G401 (cell line): ENCODE measurements around the gene ADIRF. TPM values are rescaled to one million over a fixed set of nuclear protein-coding genes. Genes with fewer than 3 reads are reported as not detected.
"Not testable (repeated sequence)": the region's sequence is repeated elsewhere in the genome, so short reads cannot be mapped to it uniquely, and the experiment has no call there.

ENCODE experiments used
- DNase-seq: peaks from one replicate; pipeline ENCODE4 v3.0.0-alpha.2; 2015; ENCODE audit warnings: low spot score
- in situ Hi-C: cut with HindIII; loops from 2 replicates; pipeline ENCODE4 v1.10.0; 2016; ENCODE audit warnings: low sequenced_read_pairs, mixed read lengths
- total RNA-seq: library from RNA; depleted of rRNA; stranded (reverse); fragments of >200 nt; shearing (Covaris generic); gene quantifications from 2 replicates; pipeline ENCODE4 v1.2.3, GENCODE V29; 2014

ADIRF gene
- total RNA-seq, 1 experiment from 2014 or later, result not detected

DNA sequence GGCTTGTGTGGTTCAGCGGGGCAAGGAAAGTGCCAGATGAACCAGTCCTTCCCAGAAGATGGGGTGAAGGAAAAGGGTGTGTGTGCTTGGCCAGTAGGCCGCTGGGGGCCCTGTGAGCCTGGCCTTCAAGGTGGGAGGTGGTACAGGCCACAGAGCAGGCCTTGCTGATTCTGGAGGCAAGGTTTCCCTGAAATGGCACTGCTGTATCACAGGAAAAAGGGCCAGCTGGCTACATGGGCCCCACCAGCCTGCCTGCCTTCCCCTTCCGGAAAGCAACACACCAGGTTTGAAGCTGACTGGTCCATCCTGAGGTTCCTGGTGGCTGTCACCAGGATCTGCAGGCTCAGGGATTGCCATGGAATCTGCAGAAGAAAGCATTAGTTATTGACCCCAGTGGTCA lies 23.4 kb upstream of the ADIRF start:
- in situ Hi-C loops, result no loop called here
- no peak for DNase-seq

DNA sequence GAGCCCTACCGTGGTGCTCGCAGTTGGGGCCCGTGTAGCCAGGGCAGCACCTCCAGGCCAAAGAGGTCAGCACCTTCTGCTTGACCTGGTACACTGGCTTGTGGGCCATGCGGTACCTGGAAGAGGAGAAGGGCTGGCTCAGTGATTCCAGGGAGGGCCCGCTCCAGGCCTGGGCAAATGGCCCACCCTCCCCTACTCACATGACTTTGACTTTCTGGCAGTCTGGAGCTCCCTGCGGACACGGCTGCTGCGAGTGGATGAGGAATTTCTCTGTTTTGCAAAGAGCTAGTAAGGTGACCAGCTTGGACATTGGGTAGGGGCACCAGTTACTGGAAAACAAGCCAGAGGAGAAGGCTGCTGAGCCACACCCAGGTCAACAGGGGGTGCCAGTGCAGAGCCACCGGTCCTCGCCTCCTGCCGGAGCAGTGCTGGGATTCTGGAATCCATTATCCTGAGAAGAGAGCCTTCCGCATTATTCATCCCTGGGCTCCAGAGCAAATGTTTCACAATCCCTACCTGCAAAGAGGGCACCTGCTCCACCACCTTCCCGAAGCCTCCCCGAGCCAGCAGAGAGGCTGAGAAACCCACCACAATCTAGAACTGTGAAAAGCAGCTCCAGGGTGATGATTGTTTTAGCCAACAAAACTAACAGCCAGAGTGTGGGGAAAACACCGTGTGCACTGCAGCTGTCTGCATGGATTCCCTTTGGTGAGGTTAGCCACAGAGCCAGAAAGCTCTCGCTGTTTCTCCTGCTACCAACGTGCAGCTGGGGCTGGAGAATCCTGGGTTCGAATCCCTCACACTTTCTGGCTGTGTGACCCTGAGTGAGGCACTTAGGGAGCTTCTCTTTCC lies 22.7 kb upstream of the ADIRF start:
- no peak for DNase-seq
- in situ Hi-C loops, result no loop called here

DNA sequence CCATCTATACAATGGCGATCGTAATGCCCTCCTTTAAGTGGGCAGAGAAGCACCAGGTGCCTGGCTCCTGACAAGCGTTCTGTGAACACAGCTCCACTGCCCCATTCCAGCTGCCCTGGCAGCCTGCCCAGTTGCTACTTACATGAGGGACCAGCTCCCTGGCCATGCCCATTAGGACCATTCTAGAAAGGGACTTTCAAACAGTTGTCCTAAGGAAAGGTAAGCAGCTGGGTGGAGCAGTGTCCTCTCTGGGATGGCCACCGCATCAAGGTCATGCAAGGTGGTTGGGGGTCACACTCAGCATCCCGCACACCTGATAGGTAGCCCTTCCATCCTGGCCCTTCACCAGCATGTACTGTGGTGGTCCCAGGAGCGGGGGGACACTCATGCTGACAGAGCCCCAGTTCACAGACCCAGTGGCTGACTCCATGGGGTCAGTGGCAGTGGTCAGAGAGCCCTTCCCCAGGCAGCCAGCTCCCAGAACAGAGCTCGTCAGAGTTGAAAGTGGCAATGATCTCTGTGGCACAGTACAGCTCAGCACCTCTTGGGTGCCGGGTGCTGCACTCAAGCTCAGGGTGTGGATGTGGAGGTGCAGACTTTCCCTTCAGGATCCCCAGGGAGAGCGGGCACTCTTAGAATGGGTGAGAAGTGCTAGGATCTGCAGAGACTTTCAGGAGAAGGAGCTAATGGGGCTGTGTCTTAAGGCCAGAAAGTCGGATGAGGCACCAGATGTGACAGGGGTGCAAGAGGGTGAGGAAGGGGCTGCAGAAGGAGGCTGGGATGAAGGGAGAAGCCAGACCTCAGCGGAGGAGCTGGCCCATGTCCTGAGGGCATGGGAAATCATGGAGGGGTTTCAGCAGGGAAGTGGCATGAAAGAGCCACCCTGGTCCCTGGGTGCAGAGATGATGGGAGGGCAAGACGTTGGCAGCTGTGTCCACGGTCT lies 21.8 kb upstream of the ADIRF start:
- no peak for DNase-seq
- in situ Hi-C loops, result no loop called here

DNA sequence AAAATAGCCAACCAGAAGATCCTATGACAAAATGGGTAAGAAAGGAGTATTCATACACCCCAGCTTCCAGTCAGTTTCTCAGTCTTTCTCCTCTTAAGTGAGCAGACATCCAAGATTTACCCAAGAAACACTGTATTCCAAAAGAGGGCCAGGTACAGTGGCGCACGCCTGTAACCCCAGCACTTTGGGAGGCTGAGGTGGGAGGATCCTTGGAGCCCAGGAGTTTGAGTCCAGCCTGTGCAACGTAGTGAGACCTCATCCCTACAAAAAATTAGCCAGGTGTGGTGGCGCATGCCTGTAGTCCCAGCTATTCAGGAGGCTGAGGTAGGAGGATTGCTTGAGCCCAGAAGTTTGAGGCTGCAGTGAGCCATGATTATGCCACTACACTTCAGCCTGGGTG lies 20.5 kb upstream of the ADIRF start:
- in situ Hi-C loops, DNase-seq: not testable (repeated sequence)

DNA sequence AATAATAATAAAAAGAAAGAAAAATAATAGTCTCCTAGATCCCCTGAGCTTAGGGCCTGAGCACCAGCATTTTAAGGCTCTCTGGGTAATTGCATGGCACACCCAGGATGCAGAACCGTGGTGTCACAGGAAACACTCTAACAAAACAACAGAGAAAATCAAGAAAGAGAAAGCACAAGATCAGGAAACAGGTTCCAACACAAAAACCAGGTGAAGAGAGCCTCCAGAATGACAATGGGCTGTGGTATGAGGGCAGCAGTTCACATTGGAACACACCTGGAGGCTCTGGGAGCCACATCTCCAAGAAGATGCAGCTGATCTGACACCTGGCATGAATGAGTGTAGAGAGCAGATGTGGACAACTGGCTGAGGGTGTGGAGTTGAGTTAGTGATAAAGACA lies 17.9 kb upstream of the ADIRF start:
- in situ Hi-C loops, result no loop called here
- no peak for DNase-seq

DNA sequence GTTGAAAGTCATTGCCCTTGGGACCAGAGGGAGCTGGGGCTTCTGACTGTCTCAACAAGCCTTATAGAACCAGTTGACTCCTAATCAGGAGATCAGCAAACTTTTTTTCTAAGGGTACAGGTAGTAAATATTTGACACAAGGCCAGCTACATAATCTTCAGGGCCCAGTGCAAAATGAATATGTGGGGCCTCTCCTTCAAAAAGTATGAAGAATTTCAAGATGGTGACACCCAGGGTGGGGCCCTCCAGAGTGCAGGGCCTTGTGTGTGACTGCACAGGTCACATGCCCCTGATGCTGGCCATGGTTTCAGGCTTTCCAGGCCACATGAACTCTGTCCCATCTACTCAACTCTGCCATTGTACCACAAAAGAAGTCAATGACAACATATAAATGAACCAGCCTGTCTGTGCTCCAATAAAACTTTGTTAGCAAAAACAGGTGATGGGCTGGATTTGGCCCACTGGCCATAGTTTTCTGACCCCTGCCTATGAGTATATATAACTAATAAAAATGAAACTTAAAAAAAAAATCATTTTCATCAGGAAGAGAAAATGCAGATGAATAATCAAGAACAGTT lies 17.0 kb upstream of the ADIRF start:
- no peak for DNase-seq
- in situ Hi-C loops, result no loop called here

DNA sequence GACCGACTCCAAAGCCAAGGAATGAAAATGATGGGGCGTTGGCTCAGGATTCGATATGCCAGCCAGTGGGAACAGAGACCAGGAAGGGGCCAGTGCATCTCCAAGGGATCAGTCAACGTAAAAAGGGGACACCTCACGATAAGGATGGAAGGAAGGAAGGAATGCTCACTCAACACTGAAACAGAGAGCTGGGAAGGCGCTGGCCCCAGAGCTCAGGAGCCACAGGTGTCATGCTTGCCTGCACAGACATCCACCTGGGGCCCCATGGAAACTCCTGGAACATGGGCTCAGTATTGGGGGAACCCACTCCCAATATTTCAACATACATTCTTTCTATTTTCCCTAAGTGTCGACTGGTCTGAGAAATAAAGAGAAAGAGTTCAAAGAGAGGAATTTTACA lies 16.2 kb upstream of the ADIRF start:
- in situ Hi-C loops, result no loop called here
- no peak for DNase-seq

DNA sequence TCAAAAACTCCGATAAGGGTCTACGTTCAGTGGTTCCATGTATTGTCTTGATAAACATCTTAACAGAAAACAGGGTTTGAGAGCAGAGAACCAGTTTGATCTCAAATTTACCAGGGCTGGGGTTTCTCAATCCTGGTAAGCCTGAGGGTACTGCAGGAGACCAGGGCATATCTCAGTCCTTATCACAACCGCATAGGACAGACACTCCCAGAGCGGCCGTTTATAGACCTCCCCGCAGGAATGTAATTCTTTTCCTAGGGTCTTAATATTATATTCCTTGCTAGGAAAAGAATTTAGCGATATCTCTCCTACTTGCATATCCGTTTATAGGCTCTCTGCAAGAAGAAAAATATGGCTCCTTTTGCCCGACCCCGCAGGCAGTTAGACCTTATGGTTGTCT lies 15.6 kb upstream of the ADIRF start:
- in situ Hi-C loops, DNase-seq: not testable (repeated sequence)

DNA sequence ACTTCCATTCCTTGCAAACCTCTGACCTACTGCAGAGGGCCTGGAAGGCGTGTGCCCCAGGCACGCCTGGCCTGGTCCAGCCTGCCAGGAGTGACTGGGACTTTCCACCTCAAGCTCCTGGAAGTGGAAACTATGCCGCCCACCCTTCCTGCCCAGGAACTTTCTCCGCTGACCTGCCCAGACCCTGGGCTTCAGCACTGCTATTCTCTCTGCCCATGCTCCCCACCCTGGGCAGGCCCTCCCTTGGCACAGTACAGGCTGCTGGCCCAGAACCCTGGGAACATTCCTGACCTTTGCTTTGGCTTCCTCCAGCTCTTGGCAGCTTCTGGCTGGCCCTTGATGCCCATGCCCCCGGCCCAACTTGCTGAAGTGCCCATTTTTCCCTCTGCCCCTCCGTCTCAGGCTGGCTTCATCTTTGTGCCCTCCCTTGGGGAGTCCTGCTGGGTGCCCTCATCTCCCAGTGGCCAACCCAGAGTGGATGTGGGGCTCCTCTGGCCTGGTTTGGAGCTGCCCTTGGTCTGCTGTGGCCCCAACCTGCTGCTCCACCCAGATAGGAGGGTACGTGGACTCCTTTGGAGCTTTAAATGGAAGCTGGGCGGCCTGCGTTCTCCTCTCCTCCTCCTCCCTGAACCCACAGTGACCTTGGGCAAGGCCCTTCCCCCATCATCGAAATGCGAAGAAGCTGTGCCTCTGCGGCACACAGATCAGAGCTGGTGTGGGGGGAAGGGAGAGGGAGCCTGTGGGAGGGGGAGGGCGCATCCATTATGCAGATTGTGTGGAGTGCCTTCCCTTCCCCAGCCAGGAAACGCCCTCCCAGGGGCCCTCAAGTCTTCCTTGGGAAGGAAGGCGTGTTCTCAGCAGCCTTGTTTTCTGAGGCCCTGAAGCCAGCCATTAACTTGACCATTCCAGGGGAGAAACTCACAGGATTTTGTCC lies 14.3 kb upstream of the ADIRF start:
- in situ Hi-C loops, result no loop called here
- peak; percentile 64 for DNase-seq

DNA sequence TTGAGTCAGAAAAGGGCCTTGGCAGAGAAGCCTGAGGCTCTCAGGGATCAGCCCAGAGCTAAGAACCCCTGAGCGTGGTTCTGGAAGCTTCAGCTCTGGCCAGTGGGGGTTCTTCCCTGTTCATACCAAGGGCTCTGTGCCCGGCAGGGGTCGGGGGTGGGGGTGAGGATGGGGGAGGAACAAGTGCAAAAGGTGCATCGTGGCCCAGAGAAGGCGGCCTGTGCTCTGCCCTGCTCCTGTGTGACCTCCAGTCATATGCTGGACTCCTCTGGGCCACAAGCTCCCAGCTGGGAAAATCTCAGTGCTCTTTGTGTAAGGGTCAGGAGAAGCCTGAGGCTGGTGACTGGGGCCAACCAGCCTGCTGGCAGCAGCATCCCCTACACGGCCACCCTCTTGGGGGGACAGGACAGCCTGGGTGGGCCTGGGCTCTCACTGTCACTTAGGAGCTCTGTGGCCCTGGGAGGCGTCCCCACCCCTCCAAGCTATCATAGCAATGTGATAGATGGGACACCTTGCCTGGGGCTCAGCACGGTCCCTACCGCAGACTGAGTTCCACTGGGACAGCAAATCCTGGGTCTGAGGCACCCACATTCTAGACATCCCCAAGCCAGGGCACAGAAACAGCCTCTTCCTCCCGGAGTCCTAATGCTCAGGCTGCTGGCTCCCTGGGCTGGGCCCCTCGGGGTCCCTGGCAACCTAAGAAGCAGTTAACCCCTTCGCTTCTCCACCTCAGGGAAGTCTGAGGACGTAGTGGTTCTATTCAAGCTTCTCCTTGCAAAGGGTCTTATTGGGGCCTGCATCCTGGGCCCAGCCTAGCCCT lies 13.4 kb upstream of the ADIRF start:
- no peak for DNase-seq

DNA sequence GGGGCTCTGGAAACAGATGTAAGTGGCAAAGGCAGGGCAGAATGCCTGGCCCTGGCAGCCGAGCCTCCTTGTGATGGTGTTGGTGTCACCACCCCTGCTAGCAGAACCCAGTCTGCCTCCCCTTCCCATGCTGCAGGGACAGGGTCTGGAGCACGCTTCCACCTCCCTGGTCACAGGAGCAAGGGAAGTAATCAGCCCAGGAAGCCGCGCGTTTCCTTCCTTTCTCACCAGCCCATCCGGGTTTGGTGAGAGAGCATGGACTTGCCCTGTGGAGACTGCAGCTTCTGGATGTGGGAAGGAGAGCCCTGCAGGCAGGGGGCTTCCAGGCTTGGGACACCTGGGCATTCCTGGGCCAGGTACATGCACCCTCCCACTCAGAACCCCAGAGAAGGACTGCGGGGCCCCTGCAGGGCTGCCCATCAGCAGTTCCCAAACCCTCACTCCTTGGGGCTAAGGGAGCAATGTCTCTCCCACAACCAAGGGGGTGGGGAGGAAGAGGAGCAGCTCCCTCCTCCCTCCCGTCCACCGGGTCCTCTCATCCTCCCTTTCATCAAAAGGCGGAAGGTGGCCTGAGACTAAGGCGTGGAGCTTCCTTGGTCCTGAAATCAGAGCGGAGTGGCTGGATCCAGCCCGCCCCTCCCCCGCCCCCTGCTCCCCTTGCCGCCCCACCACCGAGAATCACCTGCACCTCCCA lies 12.6 kb upstream of the ADIRF start:
- DNase-seq, result no peak
- in situ Hi-C loops, result no loop called here

More for the DNA sequence above, 13.4 kb upstream of the ADIRF start:
- in situ Hi-C loops, result no loop called here

DNA sequence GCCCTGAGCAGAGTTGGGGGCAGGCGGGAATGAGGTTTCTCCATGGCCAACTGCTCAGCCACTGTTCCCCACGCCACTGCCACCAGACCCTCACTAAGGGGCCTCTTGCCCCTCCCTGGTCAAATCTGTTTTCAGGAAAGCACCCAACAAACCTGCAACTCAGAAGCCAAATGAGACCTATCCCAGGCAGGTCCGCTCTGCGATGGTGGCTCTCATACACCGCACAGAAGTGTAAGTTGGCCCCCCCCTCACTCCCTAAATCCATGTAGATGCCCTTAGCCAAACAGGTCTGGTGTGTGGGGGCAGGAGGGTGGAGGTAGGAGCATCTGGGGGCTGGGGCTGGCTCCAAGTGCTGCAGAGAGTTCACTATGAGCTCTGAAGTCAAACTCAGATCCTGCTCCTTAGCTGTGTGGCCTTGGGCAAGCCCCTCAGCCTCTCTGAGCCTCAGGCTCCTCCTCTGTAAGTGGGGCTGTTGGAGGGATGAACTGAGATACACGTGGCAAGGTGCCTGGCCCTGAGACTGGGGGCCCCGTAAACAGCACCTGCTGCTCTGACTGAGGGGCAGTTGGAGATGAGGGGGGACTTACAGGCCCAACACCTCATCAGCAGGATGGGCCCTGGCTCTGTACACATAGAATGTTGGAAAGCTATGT lies 12.0 kb upstream of the ADIRF start:
- in situ Hi-C loops, result no loop called here
- DNase-seq, result no peak

DNA sequence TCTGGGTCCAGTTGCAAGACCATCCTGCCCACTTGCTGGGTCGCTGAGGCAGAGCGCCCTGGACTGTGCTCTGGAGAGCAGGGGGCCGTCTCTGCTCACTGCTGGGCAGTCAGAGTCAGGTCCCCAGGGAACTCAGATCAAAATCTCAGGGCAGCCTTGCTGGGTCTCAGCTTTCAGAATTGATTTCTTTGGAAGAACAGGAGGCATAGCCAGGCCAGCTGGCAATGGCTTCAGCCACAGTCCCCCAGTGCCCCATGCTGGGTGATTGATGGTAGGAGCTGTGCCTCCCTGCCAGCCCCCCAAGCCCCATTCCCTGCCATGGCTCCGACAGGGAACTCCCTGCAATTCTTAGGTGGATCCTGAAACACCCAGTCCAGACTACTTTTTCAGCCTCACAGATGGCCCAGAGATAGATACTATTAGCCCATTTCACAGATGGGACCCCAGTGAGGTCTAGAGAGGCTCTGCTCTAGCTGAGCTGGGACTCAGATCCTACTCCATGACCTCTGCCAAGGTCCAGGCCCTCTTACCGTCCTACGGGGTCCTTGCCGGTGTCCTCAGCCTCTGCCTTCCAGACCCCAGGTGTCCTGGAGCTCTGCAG lies 11.3 kb upstream of the ADIRF start:
- DNase-seq, result no peak
- in situ Hi-C loops, result no loop called here

DNA sequence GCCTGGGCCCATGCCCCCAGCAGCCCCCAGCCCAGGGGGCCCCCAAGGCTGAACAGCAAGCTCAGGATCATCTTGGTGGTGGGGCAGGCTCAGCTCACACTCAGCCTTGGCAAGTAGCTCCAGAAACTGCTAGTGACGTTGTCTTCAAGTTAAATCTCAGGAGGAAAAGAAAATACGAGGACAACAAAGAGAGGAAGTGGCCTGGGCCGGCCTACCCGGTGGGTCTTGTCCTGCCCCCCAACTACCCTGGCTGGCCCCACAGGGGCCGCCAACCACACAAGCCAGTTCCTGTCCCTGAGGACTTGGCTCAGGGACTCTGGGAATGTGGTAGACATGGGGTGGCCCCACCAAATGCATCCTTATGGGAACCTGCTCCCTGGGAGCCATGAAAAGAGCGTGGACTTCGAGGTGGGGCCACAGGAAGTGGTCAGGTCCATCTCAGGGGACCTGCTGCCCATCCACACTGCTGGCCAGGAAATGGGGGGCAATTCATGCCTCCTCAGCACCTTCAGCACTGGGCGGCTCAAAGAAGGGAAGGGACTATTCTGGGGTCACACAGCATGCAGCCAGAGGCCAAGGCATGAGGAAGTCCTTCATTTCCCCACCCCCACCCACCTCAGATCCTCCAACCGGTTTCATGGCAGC lies 10.7 kb upstream of the ADIRF start, which contains the start of gene MMRN2:
Gene MMRN2, minus strand, starts transcription at position 145 of the 645 bp plus-strand sequence. Its CDS starts 74 bp downstream, at position 71.
- DNase-seq, result no peak
- in situ Hi-C loops, result no loop called here

DNA sequence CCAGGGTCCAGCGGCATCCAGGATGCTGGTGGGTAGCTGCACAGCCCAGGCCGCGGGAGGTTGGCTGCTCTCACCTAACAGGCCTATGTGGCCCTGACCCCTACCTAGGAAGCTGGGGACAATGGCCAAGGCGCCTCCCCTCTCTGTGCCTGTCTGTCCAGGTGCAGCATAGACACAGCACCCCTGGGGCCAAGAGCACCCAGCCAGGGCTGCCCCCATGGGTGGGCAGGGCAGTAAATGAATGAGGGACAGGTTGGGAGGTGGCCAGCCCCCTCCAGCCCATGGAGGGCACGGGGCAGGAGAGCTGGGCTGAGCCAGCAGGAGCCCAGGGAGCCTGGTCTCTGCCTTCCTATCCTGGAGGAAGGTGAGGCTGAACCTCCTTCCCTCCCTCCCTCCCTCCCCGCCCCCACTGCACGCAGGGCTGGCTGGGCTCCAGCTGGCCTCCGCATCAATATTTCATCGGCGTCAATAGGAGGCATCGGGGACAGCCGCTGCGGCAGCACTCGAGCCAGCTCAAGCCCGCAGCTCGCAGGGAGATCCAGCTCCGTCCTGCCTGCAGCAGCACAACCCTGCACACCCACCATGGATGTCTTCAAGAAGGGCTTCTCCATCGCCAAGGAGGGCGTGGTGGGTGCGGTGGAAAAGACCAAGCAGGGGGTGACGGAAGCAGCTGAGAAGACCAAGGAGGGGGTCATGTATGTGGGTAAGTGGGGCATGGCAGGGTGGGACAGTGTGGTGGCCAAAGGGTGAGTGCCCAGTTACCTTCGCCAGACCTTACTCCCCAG lies 10.0 kb upstream of the ADIRF start, which contains the start of gene SNCG:
Gene SNCG, plus strand, starts transcription at position 484 of the 785 bp plus-strand sequence. Its CDS starts 99 bp downstream, at position 583.
- DNase-seq, result no peak

More for the DNA sequence above, 10.0 kb upstream of the ADIRF start, which contains the start of gene SNCG:
- in situ Hi-C loops, result no loop called here
